Parathyroid adenoma (tissue), 2 donors: Measurements from ENCODE around the gene UBA6.

Experiments used
- H2AFZ ChIP-seq: fragments of 300-600 bp; sonication (generic); one replicate; pipeline ENCODE4 v1.7.0; 2017; ENCODE audit warnings: antibody characterized with exemption, mild to moderate bottlenecking
- H3K27ac ChIP-seq: fragments of 300-600 bp; sonication (generic); one replicate; pipeline ENCODE4 v1.7.0; 2017
- H3K27me3 ChIP-seq: fragments of 300-600 bp; sonication (generic); one replicate; pipeline ENCODE4 v1.7.0; 2017; ENCODE audit warnings: low read length; ENCODE audit not compliant: control insufficient read depth, insufficient read depth
- H3K36me3 ChIP-seq: fragments of 300-600 bp; sonication (generic); one replicate; pipeline ENCODE4 v1.7.0; 2017; ENCODE audit warnings: low read length; ENCODE audit not compliant: control insufficient read depth, insufficient read depth
- H3K4me1 ChIP-seq: fragments of 300-600 bp; sonication (generic); one replicate; pipeline ENCODE4 v1.7.0; 2017; ENCODE audit warnings: control low read depth
- H3K4me2 ChIP-seq: fragments of 300-600 bp; sonication (generic); one replicate; pipeline ENCODE4 v1.7.0; 2017; ENCODE audit warnings: low read length
- H3K4me3 ChIP-seq: fragments of 300-600 bp; sonication (generic); one replicate; pipeline ENCODE4 v1.7.0; 2017; ENCODE audit warnings: low read depth, low read length
- H3K79me2 ChIP-seq: fragments of 300-600 bp; sonication (generic); one replicate; pipeline ENCODE4 v1.7.0; 2017; ENCODE audit warnings: control low read depth
- H3K9ac ChIP-seq: fragments of 300-600 bp; sonication (generic); one replicate; pipeline ENCODE4 v1.7.0; 2017; ENCODE audit warnings: mild to moderate bottlenecking
- H3K9me3 ChIP-seq: fragments of 300-600 bp; sonication (generic); one replicate; pipeline ENCODE4 v1.7.0; 2017; ENCODE audit warnings: low read length; ENCODE audit not compliant: control insufficient read depth
- TF ChIP-seq, protein P1 (sequence below): fragments of 300-600 bp; sonication (generic); IDR thresholded peaks from one replicate; pipeline ENCODE4 v1.7.0; 2017; ENCODE audit warnings: antibody characterized with exemption, mild to moderate bottlenecking
- donor health status: primary hyperparathyroidism.

The UBA6 gene

DNA sequence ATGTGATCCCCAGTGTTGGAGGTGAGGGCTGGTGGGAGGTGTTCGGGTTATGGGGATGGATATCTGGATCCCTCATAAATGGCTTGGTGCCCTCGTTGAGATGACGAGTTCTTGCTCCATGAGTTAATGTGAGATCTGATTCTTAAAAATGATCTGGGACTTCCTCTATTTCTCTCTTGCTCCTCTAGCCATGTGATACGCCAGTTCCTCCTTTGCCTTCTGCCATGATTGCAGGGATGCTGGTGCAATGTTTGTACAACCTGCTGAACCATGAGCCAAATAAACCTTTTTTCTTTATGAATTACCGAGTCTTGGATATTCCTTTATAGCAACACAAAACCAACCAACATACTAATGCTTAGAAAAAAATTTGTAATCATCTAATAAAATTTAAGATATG, 85.8 kb downstream of the UBA6 start:
- no peaks in the 10 kb centered on the region for H3K9me3 ChIP-seq
- H3K4me2 ChIP-seq = no peak overlapping the region
- H3K36me3 ChIP-seq = no peaks in the 10 kb centered on the region
- H3K79me2 ChIP-seq = no peaks in the 10 kb centered on the region
- no peaks in the 10 kb centered on the region for H3K27me3 ChIP-seq
- H3K4me3 ChIP-seq = no peak overlapping the region
- H2AFZ ChIP-seq = no peak overlapping the region
- H3K27ac ChIP-seq = no peak overlapping the region
- no peak overlapping the region for H3K9ac ChIP-seq
- TF ChIP-seq, protein P1, sequence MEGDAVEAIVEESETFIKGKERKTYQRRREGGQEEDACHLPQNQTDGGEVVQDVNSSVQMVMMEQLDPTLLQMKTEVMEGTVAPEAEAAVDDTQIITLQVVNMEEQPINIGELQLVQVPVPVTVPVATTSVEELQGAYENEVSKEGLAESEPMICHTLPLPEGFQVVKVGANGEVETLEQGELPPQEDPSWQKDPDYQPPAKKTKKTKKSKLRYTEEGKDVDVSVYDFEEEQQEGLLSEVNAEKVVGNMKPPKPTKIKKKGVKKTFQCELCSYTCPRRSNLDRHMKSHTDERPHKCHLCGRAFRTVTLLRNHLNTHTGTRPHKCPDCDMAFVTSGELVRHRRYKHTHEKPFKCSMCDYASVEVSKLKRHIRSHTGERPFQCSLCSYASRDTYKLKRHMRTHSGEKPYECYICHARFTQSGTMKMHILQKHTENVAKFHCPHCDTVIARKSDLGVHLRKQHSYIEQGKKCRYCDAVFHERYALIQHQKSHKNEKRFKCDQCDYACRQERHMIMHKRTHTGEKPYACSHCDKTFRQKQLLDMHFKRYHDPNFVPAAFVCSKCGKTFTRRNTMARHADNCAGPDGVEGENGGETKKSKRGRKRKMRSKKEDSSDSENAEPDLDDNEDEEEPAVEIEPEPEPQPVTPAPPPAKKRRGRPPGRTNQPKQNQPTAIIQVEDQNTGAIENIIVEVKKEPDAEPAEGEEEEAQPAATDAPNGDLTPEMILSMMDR = no peak
- no peaks in the 10 kb centered on the region for H3K4me1 ChIP-seq

DNA sequence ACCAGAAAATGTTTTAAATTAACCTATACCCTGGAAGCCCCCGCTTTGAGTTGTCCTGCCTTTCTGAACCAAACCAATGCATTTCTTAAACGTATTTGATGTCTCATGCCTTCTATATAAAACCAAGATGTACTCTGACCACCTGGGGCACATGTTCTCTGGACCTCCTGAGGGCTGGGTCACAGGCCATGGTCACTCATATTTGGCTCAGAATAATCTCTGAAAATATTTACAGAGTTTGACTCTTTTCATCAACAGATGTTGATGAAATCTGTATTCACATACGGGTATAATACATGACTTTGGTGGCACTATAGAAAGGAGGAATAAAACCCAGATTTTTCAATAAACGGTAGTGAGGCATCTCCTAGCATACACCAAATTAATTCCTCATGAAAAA, 86.8 kb downstream of the UBA6 start:
- H3K79me2 ChIP-seq = no peaks in the 10 kb centered on the region

DNA sequence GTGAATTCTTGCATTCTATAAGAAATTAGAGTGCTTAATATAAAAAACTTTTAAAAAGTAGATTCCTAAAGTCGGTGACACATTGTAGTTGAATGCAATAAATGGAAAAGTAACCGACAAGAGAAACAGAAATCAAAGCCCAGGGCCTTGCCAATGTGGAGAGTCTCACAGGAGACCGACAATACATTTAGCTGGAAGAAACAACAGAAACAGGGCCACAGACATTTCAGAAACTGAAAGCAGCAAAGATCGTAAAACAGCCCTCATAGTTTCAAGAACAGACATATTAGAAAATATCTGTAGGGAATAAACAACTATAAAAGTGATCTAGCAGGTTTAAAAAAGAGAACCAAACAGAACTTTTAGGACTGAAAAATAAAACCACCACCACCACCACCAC, 92.9 kb downstream of the UBA6 start:
- TF ChIP-seq, protein P1 = no peak
- Histone ChIP-seq H3K4me2 (no peak overlapping the region), H3K79me2 (no peaks in the 10 kb centered on the region), H3K27me3 (no peaks in the 10 kb centered on the region), H3K4me1 (no peaks in the 10 kb centered on the region), H2AFZ (no peak overlapping the region), H3K4me3 (no peak overlapping the region), H3K27ac (no peak overlapping the region), H3K36me3 (no peaks in the 10 kb centered on the region), H3K9me3 (no peaks in the 10 kb centered on the region), H3K9ac (no peak overlapping the region)

More for the DNA sequence above, 86.8 kb downstream of the UBA6 start:
- Histone ChIP-seq H3K9ac (no peak overlapping the region), H2AFZ (no peak overlapping the region), H3K36me3 (no peaks in the 10 kb centered on the region), H3K4me2 (no peak overlapping the region), H3K4me3 (no peak overlapping the region), H3K27me3 (no peaks in the 10 kb centered on the region), H3K4me1 (no peaks in the 10 kb centered on the region), H3K9me3 (no peaks in the 10 kb centered on the region), H3K27ac (no peak overlapping the region)
- TF ChIP-seq, protein P1 = no peak

DNA sequence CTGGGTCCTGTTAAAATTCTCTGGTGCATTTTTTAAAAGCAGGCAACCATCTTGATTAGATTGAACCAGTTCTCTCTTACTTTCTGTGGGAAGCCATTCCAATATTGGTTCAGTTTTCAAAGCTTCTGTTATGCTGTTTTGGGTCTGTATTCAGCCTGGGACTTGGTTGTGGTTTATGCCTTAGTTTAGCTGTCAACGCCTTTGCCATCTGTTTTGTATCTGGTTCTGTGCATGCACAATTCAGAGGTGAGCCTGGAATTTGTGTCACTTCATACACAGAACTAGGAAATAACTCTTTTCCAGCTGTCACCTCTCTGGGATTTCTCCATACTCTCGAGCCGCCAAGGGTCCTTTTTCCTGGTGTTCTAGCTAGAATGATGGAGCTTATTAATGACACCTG, 96.2 kb downstream of the UBA6 start:
- Histone ChIP-seq H3K4me2 (no peak overlapping the region), H3K4me3 (no peak overlapping the region), H2AFZ (no peak overlapping the region), H3K27ac (no peak overlapping the region), H3K9ac (no peak overlapping the region), H3K4me1 (no peaks in the 10 kb centered on the region), H3K36me3 (no peaks in the 10 kb centered on the region), H3K9me3 (no peaks in the 10 kb centered on the region), H3K27me3 (no peaks in the 10 kb centered on the region), H3K79me2 (no peaks in the 10 kb centered on the region)
- TF ChIP-seq, protein P1 = no peak

DNA sequence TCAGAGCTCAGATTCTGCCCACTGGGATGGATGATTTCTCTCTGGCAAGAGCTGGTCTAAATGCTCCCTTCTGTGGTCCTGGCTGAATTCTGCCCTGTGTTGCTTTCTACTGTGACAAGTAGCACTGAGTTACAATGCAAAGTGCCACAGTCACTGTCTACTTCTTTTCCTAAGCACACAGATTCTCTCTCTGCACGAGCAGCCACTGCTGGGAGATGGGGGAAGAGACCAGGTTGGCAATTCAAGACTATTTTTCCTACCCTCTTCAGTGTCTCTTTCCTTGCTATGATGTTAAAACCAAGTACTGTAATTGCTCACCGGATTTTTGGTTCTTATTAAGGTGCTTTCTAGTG, 97.0 kb downstream of the UBA6 start:
- no peak overlapping the region for H3K4me2 ChIP-seq
- TF ChIP-seq, protein P1 = no peak
- H3K27me3 ChIP-seq = no peaks in the 10 kb centered on the region
- no peak overlapping the region for H3K9ac ChIP-seq
- H3K27ac ChIP-seq = no peak overlapping the region
- H2AFZ ChIP-seq = no peak overlapping the region
- H3K9me3 ChIP-seq = no peaks in the 10 kb centered on the region
- no peaks in the 10 kb centered on the region for H3K36me3 ChIP-seq
- H3K79me2 ChIP-seq = no peaks in the 10 kb centered on the region
- no peaks in the 10 kb centered on the region for H3K4me1 ChIP-seq
- H3K4me3 ChIP-seq = no peak overlapping the region
